Measurements from ENCODE around the gene B4GALT4. TPM values are rescaled to one million over a fixed set of nuclear protein-coding genes. Genes with fewer than 3 reads are reported as not detected.

The B4GALT4 gene
- total RNA-seq, 3 donors from 2014 or later: 14.1 to 22.5 (median 19.3) TPM

DNA sequence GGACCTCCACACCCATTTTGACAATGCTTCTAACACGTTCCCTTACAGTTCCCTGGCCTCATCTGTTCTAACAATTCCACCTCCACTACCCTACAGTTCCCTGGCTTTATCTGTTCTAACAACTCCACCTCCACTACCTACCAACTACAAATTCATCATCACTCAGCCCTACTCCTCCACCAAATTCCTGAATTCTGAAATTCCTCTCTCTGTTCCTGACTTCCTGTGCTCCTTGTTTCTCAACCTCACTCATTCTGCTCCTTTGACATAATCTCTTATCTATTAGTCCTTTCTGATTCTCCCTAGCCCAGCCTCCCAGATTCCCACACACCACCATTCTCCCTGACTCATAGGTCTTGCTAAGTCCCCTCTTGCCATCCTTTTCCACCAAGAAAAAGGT is 44.8 kb downstream of the B4GALT4 start:
- H3K4me3 ChIP-seq: no peak overlapping the region
- no peak for DNase-seq (ENCODE audit: low spot score in 2 of 2)
- no peaks in the 10 kb centered on the region for H3K4me1 ChIP-seq
- no peak overlapping the region for H3K27ac ChIP-seq
- H3K36me3 ChIP-seq: no peaks in the 10 kb centered on the region
- intact Hi-C loops (cut with DNase I; ENCODE audit: low total_unique reads): no loop called here
- TF ChIP-seq POLR2A (IDR thresholded peaks at IDR 0.05) (no peak), CTCF (IDR thresholded peaks at IDR 0.05) (no peak), POLR2AphosphoS5 (IDR thresholded peaks at IDR 0.05) (no peak)
- no peaks in the 10 kb centered on the region for H3K27me3 ChIP-seq
- H3K9me3 ChIP-seq: no peaks in the 10 kb centered on the region

GRCh38 chr3:119195151-119195476 is 45.6 kb downstream of the B4GALT4 start:
- intact Hi-C loops (cut with DNase I; ENCODE audit: low total_unique reads): no loop called here
- no peaks in the 10 kb centered on the region for H3K36me3 ChIP-seq
- no peaks in the 10 kb centered on the region for H3K4me1 ChIP-seq
- TF ChIP-seq POLR2AphosphoS5 (IDR thresholded peaks at IDR 0.05): no peak
- no peak for TF ChIP-seq CTCF (IDR thresholded peaks at IDR 0.05)
- TF ChIP-seq POLR2A (IDR thresholded peaks at IDR 0.05): no peak
- no peak overlapping the region for H3K27ac ChIP-seq
- DNase-seq (ENCODE audit: low spot score in 2 of 2): no peak
- H3K4me3 ChIP-seq: no peak overlapping the region
- no peaks in the 10 kb centered on the region for H3K27me3 ChIP-seq
- no peaks in the 10 kb centered on the region for H3K9me3 ChIP-seq

DNA sequence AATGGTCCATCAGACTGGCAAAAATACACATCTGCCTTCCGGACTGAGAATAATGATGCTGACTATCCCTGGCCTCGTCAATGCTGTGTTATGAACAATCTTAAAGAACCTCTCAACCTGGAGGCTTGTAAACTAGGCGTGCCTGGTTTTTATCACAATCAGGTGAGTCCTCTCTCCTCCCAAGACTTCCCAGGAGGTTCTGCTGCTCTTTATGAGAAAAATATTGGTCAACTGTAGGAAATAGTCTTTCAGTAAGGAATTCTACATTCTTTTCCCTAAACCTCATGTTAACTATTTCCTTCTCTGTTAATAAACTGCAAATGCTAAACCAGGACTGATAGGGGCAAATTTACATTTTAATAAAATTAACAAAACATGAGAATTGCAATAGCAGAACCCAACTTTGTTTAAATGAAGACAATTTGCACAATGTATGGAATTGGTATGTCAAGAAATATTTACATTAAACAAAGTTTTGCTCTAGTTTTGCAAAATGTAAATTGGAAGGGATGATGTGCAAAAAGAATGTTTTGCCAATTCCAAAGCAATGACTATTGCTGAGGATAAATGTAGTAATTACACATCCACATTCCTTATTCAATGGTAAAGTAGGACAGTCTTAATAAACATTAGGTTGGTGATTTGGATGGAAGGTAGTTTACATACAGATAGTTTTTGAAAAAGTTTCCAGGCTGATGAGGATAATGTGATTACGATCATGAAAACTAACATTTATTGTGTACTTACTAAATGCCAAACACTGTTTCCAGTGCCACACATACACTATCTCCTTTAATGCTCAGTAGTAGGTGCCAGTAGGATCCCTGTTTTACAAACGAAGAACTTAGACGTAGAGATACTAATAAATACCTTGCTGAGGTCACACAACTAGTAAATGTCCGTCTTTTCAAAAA is 46.2 kb downstream of the B4GALT4 start:
- DNase-seq (ENCODE audit: low spot score in 2 of 2): no peak
- Histone ChIP-seq H3K4me3 (no peak overlapping the region), H3K9me3 (no peaks in the 10 kb centered on the region), H3K27ac (no peak overlapping the region), H3K27me3 (no peaks in the 10 kb centered on the region), H3K4me1 (no peaks in the 10 kb centered on the region), H3K36me3 (no peaks in the 10 kb centered on the region)
- no peak for TF ChIP-seq POLR2AphosphoS5 (IDR thresholded peaks at IDR 0.05)
- TF ChIP-seq CTCF (IDR thresholded peaks at IDR 0.05): no peak
- no peak for TF ChIP-seq POLR2A (IDR thresholded peaks at IDR 0.05)
- intact Hi-C loops (cut with DNase I; ENCODE audit: low total_unique reads): no loop called here

DNA sequence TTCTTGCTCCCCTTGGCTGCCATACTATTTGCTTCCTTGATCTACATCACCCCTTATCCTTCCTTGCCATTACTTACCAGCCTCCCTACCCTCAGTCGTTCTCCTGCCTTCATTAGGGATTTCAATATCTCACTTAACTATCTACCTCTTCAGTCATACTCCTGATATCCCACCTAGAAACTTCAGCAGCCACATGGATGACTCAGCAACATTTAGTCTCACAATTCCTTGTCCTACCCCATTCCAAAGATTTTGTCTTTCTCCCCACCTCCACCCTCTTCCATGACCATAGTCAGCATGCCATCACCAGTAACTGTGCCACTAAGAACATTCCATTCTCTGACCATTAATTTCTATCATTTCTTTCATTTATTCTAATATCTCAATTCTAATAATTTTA is 48.9 kb downstream of the B4GALT4 start:
- H3K4me1 ChIP-seq: no peaks in the 10 kb centered on the region
- intact Hi-C loops (cut with DNase I; ENCODE audit: low total_unique reads): no loop called here
- no peaks in the 10 kb centered on the region for H3K36me3 ChIP-seq

More for the DNA sequence above, 48.9 kb downstream of the B4GALT4 start:
- Histone ChIP-seq H3K27ac (no peak overlapping the region), H3K4me3 (no peak overlapping the region), H3K9me3 (no peaks in the 10 kb centered on the region), H3K27me3 (no peaks in the 10 kb centered on the region)
- TF ChIP-seq CTCF (IDR thresholded peaks at IDR 0.05): no peak
- no peak for TF ChIP-seq POLR2A (IDR thresholded peaks at IDR 0.05)
- no peak for TF ChIP-seq POLR2AphosphoS5 (IDR thresholded peaks at IDR 0.05)
- DNase-seq (ENCODE audit: low spot score in 2 of 2): no peak

Data from breast epithelium (tissue), 4 donors.